Upper lobe of right lung (tissue), 1 donor: ENCODE data around the gene RPS10. TPM values are rescaled to one million over a fixed set of nuclear protein-coding genes. Genes with fewer than 3 reads are reported as not detected.

Experiments
- ATAC-seq: fragments of 200-7000 bp; cut with Tn5 transposase; one replicate; pipeline ENCODE4 v1.9.1; 2020; ENCODE audit warnings: mild to moderate bottlenecking, moderate library complexity
- DNase-seq: peaks from one replicate; pipeline ENCODE4 v3.0.0-alpha.2; 2020
- H3K27ac ChIP-seq: fragments of 200-600 bp; one replicate; pipeline ENCODE4 v1.8.0; 2022
- H3K27me3 ChIP-seq: fragments of 200-600 bp; one replicate; pipeline ENCODE4 v1.8.0; 2022; ENCODE audit warnings: mild to moderate bottlenecking
- H3K36me3 ChIP-seq: fragments of 200-600 bp; one replicate; pipeline ENCODE4 v1.8.0; 2022
- H3K4me1 ChIP-seq: fragments of 200-600 bp; one replicate; pipeline ENCODE4 v1.8.0; 2022
- H3K4me3 ChIP-seq: fragments of 200-600 bp; one replicate; pipeline ENCODE4 v1.8.0; 2022; ENCODE audit warnings: mild to moderate bottlenecking
- H3K9me3 ChIP-seq: fragments of 200-600 bp; one replicate; pipeline ENCODE4 v1.8.0; 2022
- CTCF ChIP-seq: fragments of 200-600 bp; IDR thresholded peaks from one replicate; pipeline ENCODE4 v1.8.0; 2022; ENCODE audit warnings: antibody characterized with exemption
- intact Hi-C: fragments of 100-400 bp; cut with DNase I; formaldehyde crosslinking; loops from one replicate; pipeline ENCODE4 v1.11.0; 2022
- total RNA-seq: library from RNA; stranded (reverse); fragmentation: NEBNext Ultra II Directional; extraction: Animal tissue kit (Norgen Biotek cat#: 25700); gene quantifications from one replicate; pipeline ENCODE4 v1.2.1, GENCODE V29; 2021
- donor health status: DM: no; HTN: yes; CAD: no; lungs with severe emphysema.

The RPS10 gene
- total RNA-seq, 1 donor from 2014 or later = 875 TPM

GRCh38 chr6:34396518-34396917 is 29.4 kb downstream of the RPS10 start:
- no peaks in the 10 kb centered on the region for H3K9me3 ChIP-seq
- H3K36me3 ChIP-seq = no peaks in the 10 kb centered on the region
- DNase-seq (no peak), ATAC-seq (no peak)
- no peak overlapping the region for H3K4me3 ChIP-seq
- no peaks in the 10 kb centered on the region for H3K27me3 ChIP-seq
- TF ChIP-seq CTCF = no peak
- peaks cover 14% of the 10 kb centered on the region for H3K4me1 ChIP-seq
- intact Hi-C loops = no loop called here
- no peak overlapping the region for H3K27ac ChIP-seq

GRCh38 chr6:34393966-34394305 is 31.9 kb downstream of the RPS10 start:
- DNase-seq (no peak), ATAC-seq (no peak)
- H3K4me3 ChIP-seq = no peak overlapping the region
- peaks cover 24% of the 10 kb centered on the region for H3K4me1 ChIP-seq
- H3K9me3 ChIP-seq = no peaks in the 10 kb centered on the region
- TF ChIP-seq CTCF = no peak
- H3K27me3 ChIP-seq = no peaks in the 10 kb centered on the region
- intact Hi-C loops = no loop called here
- H3K36me3 ChIP-seq = no peaks in the 10 kb centered on the region
- H3K27ac ChIP-seq = no peak overlapping the region

GRCh38 chr6:34393191-34393965 is 32.5 kb downstream of the RPS10 start:
- intact Hi-C loops = no loop called here
- Histone ChIP-seq H3K9me3 (no peaks in the 10 kb centered on the region), H3K27me3 (no peaks in the 10 kb centered on the region), H3K36me3 (no peaks in the 10 kb centered on the region), H3K4me3 (peak overlapping the region; percentile 97), H3K4me1 (peaks cover 24% of the 10 kb centered on the region), H3K27ac (peak overlapping the region; percentile 91)
- no peak for ATAC-seq
- TF ChIP-seq CTCF = no peak
- DNase-seq = no peak

GRCh38 chr6:34392497-34393190 is 33.2 kb downstream of the RPS10 start, which contains the start of gene NUDT3:
TSS of gene NUDT3 (minus strand) at chr6:34392669. CDS start at chr6:34392362, 307 bp downstream.
- intact Hi-C loops = no loop called here
- peak; percentile 97 for ATAC-seq

More at GRCh38 chr6:34392497-34393190, 33.2 kb downstream of the RPS10 start, which contains the start of gene NUDT3:
- peak; percentile 98 for DNase-seq
- H3K27me3 ChIP-seq = no peaks in the 10 kb centered on the region
- no peaks in the 10 kb centered on the region for H3K9me3 ChIP-seq
- peak within 1 kb of the TSS; percentile 91 for H3K27ac ChIP-seq
- peak within 1 kb of the TSS; percentile 97 for H3K4me3 ChIP-seq
- TF ChIP-seq CTCF = peak; percentile 79
- peaks cover 24% of the 10 kb centered on the region for H3K4me1 ChIP-seq
- H3K36me3 ChIP-seq = no peaks in the 10 kb centered on the region
